SH-SY5Y (cell line): Measurements from ENCODE around the gene SMC1A.

Experiments
- GATA2 ChIP-seq: IDR thresholded peaks from 2 replicates; pipeline ENCODE4 v1.6.1; 2011; ENCODE audit warnings: mild to moderate bottlenecking, low read depth, low read length
- GATA3 ChIP-seq: IDR thresholded peaks from 2 replicates; pipeline ENCODE4 v1.6.1; 2011; ENCODE audit warnings: low read depth, mild to moderate bottlenecking, low read length, moderate library complexity

The SMC1A gene

GRCh38 chrX:53422086-53422860 lies at the start of gene SMC1A:
TSS of gene SMC1A (minus strand) at chrX:53422654. CDS start at chrX:53422600, 54 bp downstream.
- TF ChIP-seq GATA3 (no peak), GATA2 (no peak)

GRCh38 chrX:53471346-53471745 lies 48.9 kb upstream of the SMC1A start:
- TF ChIP-seq GATA3 (no peak), GATA2 (no peak)

- TF ChIP-seq GATA3 (no peak), GATA2 (no peak)
These were observed 35.6 kb upstream of the SMC1A start for GRCh38 chrX:53458082-53458481.

GRCh38 chrX:53456254-53456653 lies 33.8 kb upstream of the SMC1A start:
- no peak for TF ChIP-seq GATA3
- no peak for TF ChIP-seq GATA2

- TF ChIP-seq GATA2 = no peak
- no peak for TF ChIP-seq GATA3
These were observed 30.4 kb upstream of the SMC1A start for GRCh38 chrX:53452812-53453211.

GRCh38 chrX:53449632-53450031 lies 27.2 kb upstream of the SMC1A start:
- TF ChIP-seq GATA2 (no peak), GATA3 (no peak)

GRCh38 chrX:53447441-53447840 lies 25.0 kb upstream of the SMC1A start:
- TF ChIP-seq GATA2 (no peak), GATA3 (no peak)

GRCh38 chrX:53445977-53446376 lies 23.5 kb upstream of the SMC1A start:
- no peak for TF ChIP-seq GATA3
- TF ChIP-seq GATA2 = no peak

- TF ChIP-seq GATA3 = no peak
- TF ChIP-seq GATA2 = no peak
These were observed 19.8 kb upstream of the SMC1A start for GRCh38 chrX:53442322-53442631.

GRCh38 chrX:53441531-53442321 lies 19.3 kb upstream of the SMC1A start:
- TF ChIP-seq GATA3 (no peak), GATA2 (no peak)

GRCh38 chrX:53440621-53441517 lies 18.4 kb upstream of the SMC1A start:
- TF ChIP-seq GATA3 = no peak
- TF ChIP-seq GATA2 = no peak

- TF ChIP-seq GATA3 (no peak), GATA2 (no peak)
These were observed 17.6 kb upstream of the SMC1A start for GRCh38 chrX:53440101-53440500.

GRCh38 chrX:53438832-53439230 lies 16.4 kb upstream of the SMC1A start:
- TF ChIP-seq GATA2 (no peak), GATA3 (no peak)
